ENCODE measurements around the gene TAF1. TPM values are rescaled to one million over a fixed set of nuclear protein-coding genes. Genes with fewer than 3 reads are reported as not detected.
"Not testable (repeated sequence)": the region's sequence is repeated elsewhere in the genome, so short reads cannot be mapped to it uniquely, and the experiment has no call there.

The TAF1 gene
- total RNA-seq, 1 donor from 2014 or later = 42.1 TPM

- Mint-ChIP-seq H3K36me3 (ENCODE audit: unreplicated experiment) (no peaks in the 10 kb centered on the region), H3K27me3 (ENCODE audit: unreplicated experiment) (peaks cover 2% of the 10 kb centered on the region), H3K9me3 (ENCODE audit: unreplicated experiment) (no peaks in the 10 kb centered on the region), H3K4me1 (ENCODE audit: low read depth, unreplicated experiment) (no peaks in the 10 kb centered on the region), H3K27ac (ENCODE audit: unreplicated experiment) (no peak overlapping the region), H3K4me3 (ENCODE audit: unreplicated experiment) (no peak overlapping the region)
- no peak for TF ChIP-seq CTCF (IDR thresholded peaks at IDR 0.05; ENCODE audit: partially characterized antibody, unreplicated experiment)
- no peak for DNase-seq
Measured at GRCh38 chrX:71438750-71439149, 72.6 kb downstream of the TAF1 start.

GRCh38 chrX:71439420-71439819 lies 73.3 kb downstream of the TAF1 start:
- TF ChIP-seq CTCF (IDR thresholded peaks at IDR 0.05; ENCODE audit: partially characterized antibody, unreplicated experiment) = no peak
- no peak overlapping the region for H3K27ac Mint-ChIP-seq (ENCODE audit: unreplicated experiment)
- H3K4me3 Mint-ChIP-seq (ENCODE audit: unreplicated experiment) = no peak overlapping the region
- H3K27me3 Mint-ChIP-seq (ENCODE audit: unreplicated experiment) = peaks cover 2% of the 10 kb centered on the region
- H3K4me1 Mint-ChIP-seq (ENCODE audit: low read depth, unreplicated experiment) = no peaks in the 10 kb centered on the region
- DNase-seq = no peak
- H3K36me3 Mint-ChIP-seq (ENCODE audit: unreplicated experiment) = no peaks in the 10 kb centered on the region
- H3K9me3 Mint-ChIP-seq (ENCODE audit: unreplicated experiment) = no peaks in the 10 kb centered on the region

GRCh38 chrX:71439896-71440295 lies 73.7 kb downstream of the TAF1 start:
- no peak for DNase-seq
- peaks cover 2% of the 10 kb centered on the region for H3K27me3 Mint-ChIP-seq (ENCODE audit: unreplicated experiment)
- H3K4me1 Mint-ChIP-seq (ENCODE audit: low read depth, unreplicated experiment) = no peaks in the 10 kb centered on the region
- no peak overlapping the region for H3K4me3 Mint-ChIP-seq (ENCODE audit: unreplicated experiment)
- no peak for TF ChIP-seq CTCF (IDR thresholded peaks at IDR 0.05; ENCODE audit: partially characterized antibody, unreplicated experiment)
- H3K36me3 Mint-ChIP-seq (ENCODE audit: unreplicated experiment) = no peaks in the 10 kb centered on the region
- no peak overlapping the region for H3K27ac Mint-ChIP-seq (ENCODE audit: unreplicated experiment)
- no peaks in the 10 kb centered on the region for H3K9me3 Mint-ChIP-seq (ENCODE audit: unreplicated experiment)

GRCh38 chrX:71440401-71440800 lies 74.2 kb downstream of the TAF1 start:
- Mint-ChIP-seq H3K27ac (ENCODE audit: unreplicated experiment) (no peak overlapping the region), H3K4me3 (ENCODE audit: unreplicated experiment) (no peak overlapping the region), H3K4me1 (ENCODE audit: low read depth, unreplicated experiment) (no peaks in the 10 kb centered on the region), H3K36me3 (ENCODE audit: unreplicated experiment) (no peaks in the 10 kb centered on the region), H3K27me3 (ENCODE audit: unreplicated experiment) (peaks cover 2% of the 10 kb centered on the region), H3K9me3 (ENCODE audit: unreplicated experiment) (no peaks in the 10 kb centered on the region)
- no peak for TF ChIP-seq CTCF (IDR thresholded peaks at IDR 0.05; ENCODE audit: partially characterized antibody, unreplicated experiment)
- no peak for DNase-seq

- DNase-seq; H3K36me3 Mint-ChIP-seq (ENCODE audit: unreplicated experiment); H3K27ac Mint-ChIP-seq (ENCODE audit: unreplicated experiment); H3K4me3 Mint-ChIP-seq (ENCODE audit: unreplicated experiment); H3K27me3 Mint-ChIP-seq (ENCODE audit: unreplicated experiment); H3K9me3 Mint-ChIP-seq (ENCODE audit: unreplicated experiment); H3K4me1 Mint-ChIP-seq (ENCODE audit: low read depth, unreplicated experiment): not testable (repeated sequence)
Measured at GRCh38 chrX:71441809-71442208, 75.7 kb downstream of the TAF1 start.

Measured in glutamatergic neuron (in vitro differentiated cells).